NOMO-1 (cell line): ENCODE measurements around the gene L2HGDH.

Source experiments
- DNase-seq, 2 experiments: peaks; one replicate each; lab custom pipeline; 2025; ENCODE audit not compliant: unreplicated experiment in 2 of 2; lab: John Stamatoyannopoulos, UW

L2HGDH gene

GRCh38 chr14:50299585-50299984 lies 12.4 kb downstream of the L2HGDH start:
- DNase-seq: no peak

- no peak for DNase-seq
Observed at GRCh38 chr14:50290306-50290705, 21.7 kb downstream of the L2HGDH start.

GRCh38 chr14:50288146-50288545 lies 23.9 kb downstream of the L2HGDH start:
- DNase-seq: no peak

GRCh38 chr14:50285861-50286260 lies 26.2 kb downstream of the L2HGDH start:
- no peak for DNase-seq

- DNase-seq: no peak
Observed at GRCh38 chr14:50272498-50272897, 39.5 kb downstream of the L2HGDH start.

- DNase-seq: no peak
Observed at GRCh38 chr14:50270932-50271331, 41.1 kb downstream of the L2HGDH start.

- no peak for DNase-seq
Observed at GRCh38 chr14:50265029-50265428, 47.0 kb downstream of the L2HGDH start.

GRCh38 chr14:50263321-50263720 lies 48.7 kb downstream of the L2HGDH start:
- no peak for DNase-seq

- no peak for DNase-seq
Observed at GRCh38 chr14:50262865-50263264, 49.2 kb downstream of the L2HGDH start.

- peak; percentile 0 to 48 for DNase-seq
Observed at GRCh38 chr14:50260511-50260910, 51.5 kb downstream of the L2HGDH start.

- no peak for DNase-seq
Observed at GRCh38 chr14:50260072-50260471, 52.0 kb downstream of the L2HGDH start.

- no peak for DNase-seq
Observed at GRCh38 chr14:50257732-50258131, 54.3 kb downstream of the L2HGDH start.

GRCh38 chr14:50254248-50254647 lies 57.8 kb downstream of the L2HGDH start:
- DNase-seq: no peak

GRCh38 chr14:50249136-50249775 lies 62.8 kb downstream of the L2HGDH start:
- no peak for DNase-seq

- no peak for DNase-seq
Observed at GRCh38 chr14:50247245-50247644, 64.8 kb downstream of the L2HGDH start.

GRCh38 chr14:50242566-50243310 lies 69.3 kb downstream of the L2HGDH start:
- DNase-seq: no peak

- no peak for DNase-seq
Observed at GRCh38 chr14:50242096-50242495, 69.9 kb downstream of the L2HGDH start.

- DNase-seq: peak; percentile 41 to 94
Observed at GRCh38 chr14:50237427-50237826, 74.6 kb downstream of the L2HGDH start.

- DNase-seq: no peak
Observed at GRCh38 chr14:50233951-50234250, 78.1 kb downstream of the L2HGDH start.

GRCh38 chr14:50233166-50233950 lies 78.7 kb downstream of the L2HGDH start:
- no peak for DNase-seq

GRCh38 chr14:50232276-50232642 lies 79.8 kb downstream of the L2HGDH start:
- DNase-seq: no peak
